Tracheal epithelial cell (primary cell): Measurements from ENCODE around the gene ABCF3. TPM values are rescaled to one million over a fixed set of nuclear protein-coding genes. Genes with fewer than 3 reads are reported as not detected.

Experiments used
- total RNA-seq: library from RNA; depleted of rRNA; stranded (reverse); fragments of >200 nt; gene quantifications from 2 replicates; pipeline ENCODE4 v1.2.1, GENCODE V29; 2014

The ABCF3 gene, protein sequence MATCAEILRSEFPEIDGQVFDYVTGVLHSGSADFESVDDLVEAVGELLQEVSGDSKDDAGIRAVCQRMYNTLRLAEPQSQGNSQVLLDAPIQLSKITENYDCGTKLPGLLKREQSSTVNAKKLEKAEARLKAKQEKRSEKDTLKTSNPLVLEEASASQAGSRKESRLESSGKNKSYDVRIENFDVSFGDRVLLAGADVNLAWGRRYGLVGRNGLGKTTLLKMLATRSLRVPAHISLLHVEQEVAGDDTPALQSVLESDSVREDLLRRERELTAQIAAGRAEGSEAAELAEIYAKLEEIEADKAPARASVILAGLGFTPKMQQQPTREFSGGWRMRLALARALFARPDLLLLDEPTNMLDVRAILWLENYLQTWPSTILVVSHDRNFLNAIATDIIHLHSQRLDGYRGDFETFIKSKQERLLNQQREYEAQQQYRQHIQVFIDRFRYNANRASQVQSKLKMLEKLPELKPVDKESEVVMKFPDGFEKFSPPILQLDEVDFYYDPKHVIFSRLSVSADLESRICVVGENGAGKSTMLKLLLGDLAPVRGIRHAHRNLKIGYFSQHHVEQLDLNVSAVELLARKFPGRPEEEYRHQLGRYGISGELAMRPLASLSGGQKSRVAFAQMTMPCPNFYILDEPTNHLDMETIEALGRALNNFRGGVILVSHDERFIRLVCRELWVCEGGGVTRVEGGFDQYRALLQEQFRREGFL
- total RNA-seq, result 39.3 and 65.2 TPM in 2 replicates

DNA sequence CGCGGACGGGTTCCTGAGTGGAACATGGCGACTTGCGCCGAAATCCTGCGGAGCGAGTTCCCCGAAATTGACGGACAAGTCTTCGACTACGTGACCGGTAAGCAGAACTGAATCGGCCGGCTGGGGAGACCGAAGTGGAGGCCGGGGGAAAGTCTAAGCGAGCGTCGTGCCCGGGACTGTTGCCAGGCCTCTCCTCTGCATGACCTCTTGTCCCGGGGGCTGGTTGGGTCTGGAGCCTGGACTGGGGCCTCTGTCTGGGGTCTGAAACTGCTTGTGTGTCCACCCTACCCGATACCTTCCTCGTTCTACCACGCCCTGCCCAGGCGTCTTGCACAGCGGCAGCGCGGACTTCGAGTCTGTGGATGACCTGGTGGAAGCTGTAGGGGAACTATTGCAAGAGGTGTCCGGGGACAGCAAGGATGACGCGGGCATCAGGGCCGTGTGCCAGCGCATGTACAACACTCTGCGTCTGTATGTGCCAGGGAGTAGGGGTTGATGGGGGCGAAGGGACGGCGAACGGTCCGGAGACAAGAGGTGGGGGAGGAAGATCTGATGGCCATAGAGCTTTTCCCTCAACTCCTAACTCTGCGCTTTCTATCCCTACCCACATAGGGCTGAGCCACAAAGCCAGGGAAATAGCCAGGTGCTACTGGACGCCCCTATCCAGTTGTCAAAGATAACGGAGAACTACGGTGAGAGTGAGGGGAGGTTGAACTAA lies at the start of gene ABCF3:
Gene ABCF3 (plus strand): TSS at position 16 of the 718 bp plus-strand sequence. CDS start 9 bp downstream, at position 25.

DNA sequence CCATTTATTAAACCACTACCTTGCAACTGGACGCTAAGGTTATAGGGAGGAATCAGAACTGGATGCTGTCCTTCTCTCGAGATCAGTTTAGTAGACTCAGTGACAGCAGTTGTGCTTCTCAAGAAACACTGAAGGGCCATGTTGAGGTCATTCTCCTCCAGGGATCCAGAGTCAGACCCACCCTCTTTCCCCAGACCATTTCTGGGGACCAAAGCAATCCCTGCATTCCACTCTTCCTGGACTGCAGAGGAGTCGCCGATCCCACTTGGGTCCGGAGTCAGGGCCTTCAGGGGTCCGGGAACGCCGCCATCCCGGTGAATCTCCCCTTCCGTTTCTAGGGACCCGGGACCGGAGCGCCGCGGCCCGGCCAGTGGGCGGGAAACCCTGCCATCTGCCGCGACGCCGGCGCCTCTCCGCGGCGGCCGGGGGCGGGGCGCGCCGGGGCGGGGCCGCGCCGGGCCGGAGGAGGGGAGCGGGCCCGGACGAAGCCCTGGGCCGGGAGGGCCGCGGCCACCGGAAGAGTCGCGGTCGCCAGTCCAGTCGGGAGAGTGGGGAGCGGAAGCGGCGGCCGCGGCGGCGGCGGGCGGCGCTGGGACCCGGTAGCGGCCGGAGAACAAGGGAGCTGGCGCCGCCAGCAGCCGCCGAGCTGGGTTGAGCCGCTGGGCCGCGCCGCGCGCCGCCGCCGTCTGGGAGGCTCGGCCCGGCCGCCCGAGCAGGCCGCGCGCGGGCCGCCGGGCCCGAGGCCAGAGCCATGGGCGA lies 30.9 kb upstream of the ABCF3 start, which contains the start of gene DVL3:
Gene DVL3 (plus strand): TSS at position 493 of the 759 bp plus-strand sequence. CDS start 259 bp downstream, at position 752.

DNA sequence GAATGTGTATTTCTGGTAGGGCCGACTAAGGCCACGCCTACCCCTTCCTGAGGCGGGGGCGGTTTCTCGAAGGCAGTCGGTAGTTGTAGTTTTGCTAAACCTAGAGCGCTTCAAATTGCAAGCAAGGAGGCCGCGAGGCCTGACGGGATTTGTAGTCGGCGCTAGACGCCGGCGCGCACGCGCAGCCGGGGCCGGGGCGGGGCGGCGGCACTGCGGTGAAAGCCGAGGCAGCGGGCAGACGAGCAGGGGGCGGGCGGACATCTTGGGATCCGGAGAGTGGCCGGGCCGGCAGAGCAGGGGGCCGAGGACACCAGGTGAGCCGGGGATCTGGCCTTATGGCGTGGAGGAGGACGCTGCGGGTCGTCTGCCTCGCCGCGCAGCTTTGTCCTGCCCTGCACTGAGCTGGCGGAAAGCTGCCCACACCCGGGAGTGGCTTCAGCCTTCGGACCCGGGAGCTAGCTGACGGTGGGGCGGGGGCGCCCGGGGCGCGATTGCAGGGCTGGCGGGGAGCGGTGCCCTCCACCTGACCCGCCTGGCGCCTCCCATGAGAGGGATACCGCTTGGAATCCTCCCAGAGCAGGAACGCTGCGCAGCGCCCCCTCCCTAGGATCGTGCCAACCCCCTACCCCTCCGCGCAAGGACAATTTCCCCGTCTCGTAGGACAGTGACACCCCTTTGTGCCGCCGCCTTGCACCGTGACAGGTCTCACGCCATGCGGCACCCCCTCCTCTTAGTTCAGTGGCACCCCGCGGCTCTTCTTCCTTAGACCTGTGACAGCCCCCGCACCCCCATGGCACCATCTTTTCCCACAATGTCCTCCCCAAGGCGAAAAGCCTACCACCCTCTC lies 11.1 kb upstream of the ABCF3 start, which contains the start of gene AP2M1:
Gene AP2M1 (plus strand): TSS at position 210 of the 847 bp plus-strand sequence. CDS start 2,139 bp downstream, outside the sequence.

DNA sequence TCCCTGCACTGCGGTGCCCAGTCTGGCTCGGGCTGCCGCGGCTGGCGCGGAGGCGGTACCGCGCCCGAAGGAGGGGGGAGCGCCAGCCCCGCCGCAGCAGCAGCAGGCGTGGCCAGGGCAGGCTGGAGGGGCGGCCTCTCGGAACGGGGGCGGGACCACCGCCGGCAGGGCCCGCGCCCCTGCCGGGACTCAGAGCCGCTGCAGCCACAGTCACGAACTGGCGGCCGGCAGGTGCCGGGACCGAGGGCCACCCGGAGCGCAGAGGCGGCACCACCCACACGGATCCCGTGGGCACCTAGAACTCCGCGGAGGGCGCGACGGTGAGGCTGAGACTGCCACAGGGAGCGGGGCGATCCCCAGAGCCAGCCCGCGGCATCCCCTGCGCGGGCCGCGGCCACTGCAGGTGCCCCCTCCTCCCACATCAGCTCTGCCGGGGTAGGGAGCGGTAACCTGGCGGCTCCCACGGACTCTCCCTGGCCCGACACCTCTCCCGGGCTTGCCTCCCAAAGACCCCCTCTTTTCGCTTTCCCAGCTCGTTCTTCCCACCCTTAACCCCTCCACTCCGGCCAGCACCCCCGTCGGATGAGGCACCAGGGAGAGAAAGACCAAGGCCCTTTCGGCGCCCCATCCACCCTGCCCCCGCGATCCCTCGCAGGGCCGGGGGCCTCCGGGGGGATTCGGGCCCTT lies 43.5 kb downstream of the ABCF3 start, which contains the start of gene VWA5B2:
Gene VWA5B2 (plus strand): TSS at position 192 of the 687 bp plus-strand sequence. CDS start 944 bp downstream, outside the sequence.

Other genes starting within 250 kb of the ABCF3 start
- 14.7 and 18.3 TPM in 2 replicates for gene ABCC5, start 168.3 kb upstream of the ABCF3 start, total RNA-seq
- gene HTR3D, start 154.5 kb upstream of the ABCF3 start, total RNA-seq, result not detected in 2 replicates
- gene HTR3C, start 133.2 kb upstream of the ABCF3 start, total RNA-seq, result not detected in 2 replicates
- not detected in 2 replicates for gene HTR3E, start 89.1 kb upstream of the ABCF3 start, total RNA-seq
- gene EIF2B5, start 50.8 kb upstream of the ABCF3 start, total RNA-seq, result 29.6 and 39.4 TPM in 2 replicates
- gene DVL3, start 30.8 kb upstream of the ABCF3 start, total RNA-seq, result 20.7 and 29.2 TPM in 2 replicates
- gene AP2M1, start 11.3 kb upstream of the ABCF3 start, total RNA-seq, result 138 and 186 TPM in 2 replicates
- gene VWA5B2, start 43.4 kb downstream of the ABCF3 start, total RNA-seq, result not detected in 2 replicates
- 47.5 and 50.3 TPM in 2 replicates for gene ALG3, start 62.8 kb downstream of the ABCF3 start, total RNA-seq
- gene EEF1AKMT4, start 63.5 kb downstream of the ABCF3 start, total RNA-seq, result 13.7 and 13.9 TPM in 2 replicates
- gene CAMK2N2, start 75.4 kb downstream of the ABCF3 start, total RNA-seq, result 0.24 TPM in 1 of 2 replicates, not detected in the other
- under 0.01 TPM in 1 of 2 replicates, not detected in the other for gene ECE2, start 89.8 kb downstream of the ABCF3 start, total RNA-seq
- gene PSMD2, start 113.0 kb downstream of the ABCF3 start, total RNA-seq, result 281 and 514 TPM in 2 replicates
- gene EIF4G1, start 128.4 kb downstream of the ABCF3 start, total RNA-seq, result 211 and 259 TPM in 2 replicates
- 24.3 and 27.5 TPM in 2 replicates for gene FAM131A, start 151.4 kb downstream of the ABCF3 start, total RNA-seq
- 2.6 and 3.1 TPM in 2 replicates for gene CLCN2, start 175.4 kb downstream of the ABCF3 start, total RNA-seq
- gene POLR2H, start 175.5 kb downstream of the ABCF3 start, total RNA-seq, result 68.6 and 117 TPM in 2 replicates
- gene THPO, start 192.0 kb downstream of the ABCF3 start, total RNA-seq, result not detected in 2 replicates
- gene CHRD, start 193.9 kb downstream of the ABCF3 start, total RNA-seq, result 0.48 TPM in 1 of 2 replicates, not detected in the other